ENCODE results near the gene UGT2B17.
"Not testable (repeated sequence)": the region's sequence is repeated elsewhere in the genome, so short reads cannot be mapped to it uniquely, and the experiment has no call there.

UGT2B17 gene

DNA sequence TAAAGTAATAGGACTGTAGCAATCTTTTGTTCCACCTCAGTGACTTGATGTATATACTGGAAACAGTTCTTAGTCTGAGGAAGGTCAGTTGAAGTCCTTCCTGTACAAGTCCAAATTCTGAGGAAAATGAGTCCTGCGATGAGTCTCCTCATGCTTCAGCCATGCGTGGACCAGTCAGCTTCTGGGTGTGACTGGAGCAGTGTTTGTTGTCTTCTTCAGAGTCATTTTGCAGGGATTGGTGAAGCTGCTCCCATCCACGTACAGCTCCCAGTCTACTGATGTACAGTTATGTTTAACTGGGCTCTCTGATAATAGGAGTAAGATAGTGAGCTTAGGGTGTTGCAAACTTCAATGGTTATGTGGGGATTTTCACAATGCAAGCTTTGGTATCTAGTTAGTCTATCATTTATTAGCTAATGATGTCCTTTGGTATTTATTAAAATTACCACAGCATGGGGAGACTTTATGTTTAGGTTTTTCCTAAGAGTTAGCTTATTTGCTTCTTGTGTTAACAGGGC is 3.4 kb downstream of the UGT2B17 start:
- H3K27me3 ChIP-seq (ENCODE audit: low read length), result no peaks in the 10 kb centered on the region
- TF ChIP-seq, protein P1, sequence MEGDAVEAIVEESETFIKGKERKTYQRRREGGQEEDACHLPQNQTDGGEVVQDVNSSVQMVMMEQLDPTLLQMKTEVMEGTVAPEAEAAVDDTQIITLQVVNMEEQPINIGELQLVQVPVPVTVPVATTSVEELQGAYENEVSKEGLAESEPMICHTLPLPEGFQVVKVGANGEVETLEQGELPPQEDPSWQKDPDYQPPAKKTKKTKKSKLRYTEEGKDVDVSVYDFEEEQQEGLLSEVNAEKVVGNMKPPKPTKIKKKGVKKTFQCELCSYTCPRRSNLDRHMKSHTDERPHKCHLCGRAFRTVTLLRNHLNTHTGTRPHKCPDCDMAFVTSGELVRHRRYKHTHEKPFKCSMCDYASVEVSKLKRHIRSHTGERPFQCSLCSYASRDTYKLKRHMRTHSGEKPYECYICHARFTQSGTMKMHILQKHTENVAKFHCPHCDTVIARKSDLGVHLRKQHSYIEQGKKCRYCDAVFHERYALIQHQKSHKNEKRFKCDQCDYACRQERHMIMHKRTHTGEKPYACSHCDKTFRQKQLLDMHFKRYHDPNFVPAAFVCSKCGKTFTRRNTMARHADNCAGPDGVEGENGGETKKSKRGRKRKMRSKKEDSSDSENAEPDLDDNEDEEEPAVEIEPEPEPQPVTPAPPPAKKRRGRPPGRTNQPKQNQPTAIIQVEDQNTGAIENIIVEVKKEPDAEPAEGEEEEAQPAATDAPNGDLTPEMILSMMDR (IDR thresholded peaks at IDR 0.05; ENCODE audit: insufficient read depth, low read length, poor library complexity, severe bottlenecking), result no peak
- TF ChIP-seq EZH2phosphoT487 (conservative IDR thresholded peaks at IDR 0.05; ENCODE audit: low read length), result no peak

DNA sequence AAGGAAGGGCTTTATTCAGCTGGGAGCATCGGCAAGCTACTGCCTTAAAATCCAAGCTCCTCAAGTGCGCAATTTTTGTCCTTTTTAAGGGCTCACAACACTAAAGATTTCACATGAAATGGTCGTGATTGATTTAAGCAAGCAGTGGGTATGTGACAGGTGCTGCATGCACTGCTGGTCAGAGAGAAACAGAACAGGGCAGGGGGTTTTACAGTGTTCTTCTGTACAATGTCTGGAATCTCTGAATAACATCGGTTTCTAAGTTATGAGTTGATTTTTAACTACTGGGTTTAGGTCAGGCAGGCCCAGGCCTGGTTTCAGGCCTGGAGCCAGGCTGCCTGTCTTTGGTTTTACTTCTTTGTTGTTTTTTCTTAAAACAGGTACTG is 6.0 kb downstream of the UGT2B17 start:
- Histone ChIP-seq H3K9ac (ENCODE audit: low read length) (peak overlapping the region; percentile 46), H3F3A (ENCODE audit: insufficient read depth) (0 out of 2 replicates have a peak, but pooled peaks cover 4% of the 10 kb centered on the region), H3K4me2 (ENCODE audit: low read depth, low read length, poor library complexity, severe bottlenecking) (no peak overlapping the region), H3K79me2 (ENCODE audit: insufficient read depth, low read length) (no peaks in the 10 kb centered on the region), H3K27ac (ENCODE audit: low read depth, low read length) (no peak overlapping the region), H4K20me1 (ENCODE audit: low read depth, low read length) (no peaks in the 10 kb centered on the region), H2AFZ (ENCODE audit: low read depth, low read length, severe bottlenecking) (no peak overlapping the region), H3K9me2 (replicated peaks; ENCODE audit: insufficient read depth, low read length) (no peaks in the 10 kb centered on the region), H3K4me3 (ENCODE audit: insufficient read depth, low read length, poor library complexity, severe bottlenecking) (no peak overlapping the region), H3K36me3 (ENCODE audit: low read length) (no peaks in the 10 kb centered on the region), H3K27me3 (ENCODE audit: low read length) (no peaks in the 10 kb centered on the region), H3K9me3 (ENCODE audit: insufficient read depth, low read length) (no peaks in the 10 kb centered on the region)
- TF ChIP-seq, protein P1 (IDR thresholded peaks at IDR 0.05; ENCODE audit: insufficient read depth, low read length, poor library complexity, severe bottlenecking), result no peak
- TF ChIP-seq EZH2phosphoT487 (conservative IDR thresholded peaks at IDR 0.05; ENCODE audit: low read length), result no peak

More for the DNA sequence above, 3.4 kb downstream of the UGT2B17 start:
- no peaks in the 10 kb centered on the region for H3K9me3 ChIP-seq (ENCODE audit: insufficient read depth, low read length)
- H2AFZ ChIP-seq (ENCODE audit: low read depth, low read length, severe bottlenecking), result no peak overlapping the region
- 0 out of 2 replicates have a peak, but pooled peaks cover 4% of the 10 kb centered on the region for H3F3A ChIP-seq (ENCODE audit: insufficient read depth)
- H3K4me2 ChIP-seq (ENCODE audit: low read depth, low read length, poor library complexity, severe bottlenecking), result no peak overlapping the region
- H3K9me2 ChIP-seq (replicated peaks; ENCODE audit: insufficient read depth, low read length), result no peaks in the 10 kb centered on the region
- H3K4me3 ChIP-seq (ENCODE audit: insufficient read depth, low read length, poor library complexity, severe bottlenecking), result no peak overlapping the region
- no peak overlapping the region for H3K27ac ChIP-seq (ENCODE audit: low read depth, low read length)
- H3K36me3 ChIP-seq (ENCODE audit: low read length), result no peaks in the 10 kb centered on the region
- H3K79me2 ChIP-seq (ENCODE audit: insufficient read depth, low read length), result no peaks in the 10 kb centered on the region
- no peaks in the 10 kb centered on the region for H4K20me1 ChIP-seq (ENCODE audit: low read depth, low read length)
- H3K9ac ChIP-seq (ENCODE audit: low read length), result no peak overlapping the region

DNA sequence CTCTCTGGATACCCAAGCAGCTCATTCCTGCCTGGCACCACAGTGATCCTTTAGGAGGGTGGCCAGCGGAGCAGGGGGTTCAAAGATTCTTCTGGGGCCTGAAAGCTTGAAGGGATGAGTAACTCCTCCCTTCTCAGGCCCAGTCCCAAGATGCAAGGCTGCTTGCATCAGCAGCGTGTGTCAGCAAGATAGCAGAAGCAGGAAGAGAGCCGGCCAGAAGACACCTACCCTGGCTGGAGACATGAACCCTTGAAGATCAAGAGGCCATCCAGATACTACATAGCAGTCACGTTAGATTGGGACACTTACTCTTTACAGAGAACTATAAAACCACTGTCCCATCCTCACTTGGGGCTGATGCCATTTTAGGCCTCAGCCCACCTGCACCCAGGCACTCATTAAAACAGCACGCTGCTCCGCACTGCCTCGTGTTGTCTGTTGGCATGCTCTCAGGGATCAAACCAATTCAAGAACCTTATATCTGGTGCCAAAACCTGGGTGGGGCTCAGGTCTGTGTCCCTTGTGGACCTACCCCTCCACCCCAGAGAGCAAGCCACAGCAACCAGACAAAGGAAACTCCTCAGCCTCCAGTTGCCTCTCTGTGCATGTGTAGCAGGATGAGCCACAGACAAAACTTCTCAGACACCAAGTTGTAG is 6.5 kb downstream of the UGT2B17 start:
- Histone ChIP-seq H3K9me3 (ENCODE audit: insufficient read depth, low read length) (no peaks in the 10 kb centered on the region), H3F3A (ENCODE audit: insufficient read depth) (0 out of 2 replicates have a peak, but pooled peaks cover 4% of the 10 kb centered on the region), H3K4me2 (ENCODE audit: low read depth, low read length, poor library complexity, severe bottlenecking) (no peak overlapping the region), H3K36me3 (ENCODE audit: low read length) (no peaks in the 10 kb centered on the region), H4K20me1 (ENCODE audit: low read depth, low read length) (no peaks in the 10 kb centered on the region), H3K27me3 (ENCODE audit: low read length) (no peaks in the 10 kb centered on the region), H3K79me2 (ENCODE audit: insufficient read depth, low read length) (no peaks in the 10 kb centered on the region), H3K9me2 (replicated peaks; ENCODE audit: insufficient read depth, low read length) (no peaks in the 10 kb centered on the region), H2AFZ (ENCODE audit: low read depth, low read length, severe bottlenecking) (no peak overlapping the region), H3K9ac (ENCODE audit: low read length) (peak overlapping the region; percentile 46), H3K4me3 (ENCODE audit: insufficient read depth, low read length, poor library complexity, severe bottlenecking) (no peak overlapping the region), H3K27ac (ENCODE audit: low read depth, low read length) (no peak overlapping the region)
- TF ChIP-seq EZH2phosphoT487 (conservative IDR thresholded peaks at IDR 0.05; ENCODE audit: low read length), result no peak
- TF ChIP-seq, protein P1 (IDR thresholded peaks at IDR 0.05; ENCODE audit: insufficient read depth, low read length, poor library complexity, severe bottlenecking), result no peak

DNA sequence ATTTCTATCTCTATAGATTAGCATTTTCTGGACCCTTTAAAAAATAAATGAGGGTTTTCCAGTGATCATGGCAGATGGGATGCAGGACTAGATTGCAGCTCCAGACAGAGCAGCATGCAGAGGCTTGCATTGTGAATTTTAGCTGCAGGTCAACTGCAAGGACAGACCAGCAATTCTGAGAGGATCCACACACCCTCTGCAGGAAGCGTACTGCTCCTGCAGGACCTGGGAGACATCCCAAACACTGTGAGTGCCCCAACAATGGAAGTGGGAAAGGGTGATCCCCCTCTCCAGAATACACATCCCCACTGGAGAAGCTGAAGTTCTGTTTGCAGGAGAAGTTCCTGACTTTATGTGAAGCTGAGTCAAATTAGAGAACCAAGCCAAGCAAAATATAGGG is 7.1 kb downstream of the UGT2B17 start:
- H3K36me3 ChIP-seq (ENCODE audit: low read length); H3F3A ChIP-seq (ENCODE audit: insufficient read depth); H3K9me2 ChIP-seq (replicated peaks; ENCODE audit: insufficient read depth, low read length); H3K9me3 ChIP-seq (ENCODE audit: insufficient read depth, low read length); H3K27ac ChIP-seq (ENCODE audit: low read depth, low read length); H2AFZ ChIP-seq (ENCODE audit: low read depth, low read length, severe bottlenecking); H4K20me1 ChIP-seq (ENCODE audit: low read depth, low read length); H3K79me2 ChIP-seq (ENCODE audit: insufficient read depth, low read length); H3K27me3 ChIP-seq (ENCODE audit: low read length); H3K4me2 ChIP-seq (ENCODE audit: low read depth, low read length, poor library complexity, severe bottlenecking); H3K4me3 ChIP-seq (ENCODE audit: insufficient read depth, low read length, poor library complexity, severe bottlenecking): not testable (repeated sequence)
- H3K9ac ChIP-seq (ENCODE audit: low read length), result peak overlapping the region; percentile 46

DNA sequence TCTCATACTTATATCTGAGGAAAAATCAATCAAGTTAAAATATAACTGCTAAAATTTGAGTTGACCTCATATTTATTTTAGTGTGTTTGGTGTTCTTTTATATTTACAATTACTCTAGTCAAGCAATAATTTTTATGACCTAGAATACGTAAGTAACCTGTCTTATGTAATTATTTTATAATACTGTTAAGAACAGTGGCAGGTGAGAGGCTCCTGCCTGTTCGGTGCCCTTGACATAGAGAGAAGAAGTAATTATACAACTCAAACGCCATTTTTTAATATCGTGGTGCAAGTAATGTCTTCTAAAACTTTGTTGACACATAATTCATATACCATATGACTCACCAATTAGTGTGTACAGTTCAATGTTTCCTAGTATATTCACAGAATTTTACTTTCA is 7.6 kb downstream of the UGT2B17 start:
- H3K79me2 ChIP-seq (ENCODE audit: insufficient read depth, low read length); H3K27ac ChIP-seq (ENCODE audit: low read depth, low read length); H3K4me3 ChIP-seq (ENCODE audit: insufficient read depth, low read length, poor library complexity, severe bottlenecking); H3K9me2 ChIP-seq (replicated peaks; ENCODE audit: insufficient read depth, low read length); H3K9me3 ChIP-seq (ENCODE audit: insufficient read depth, low read length); H3F3A ChIP-seq (ENCODE audit: insufficient read depth); H4K20me1 ChIP-seq (ENCODE audit: low read depth, low read length); H2AFZ ChIP-seq (ENCODE audit: low read depth, low read length, severe bottlenecking); H3K27me3 ChIP-seq (ENCODE audit: low read length); H3K36me3 ChIP-seq (ENCODE audit: low read length); H3K9ac ChIP-seq (ENCODE audit: low read length): not testable (repeated sequence)
- H3K4me2 ChIP-seq (ENCODE audit: low read depth, low read length, poor library complexity, severe bottlenecking), result peak overlapping the region; percentile 24

Data from SU-DHL-6 (cell line).